Activated B cell treated with CpG ODN at 0.5 μM for 24 hours (primary cell): ENCODE measurements around the gene TAOK3. TPM values are rescaled to one million over a fixed set of nuclear protein-coding genes. Genes with fewer than 3 reads are reported as not detected.
A peak's percentile ranks its signal among the peaks of the same experiment; 100 is the strongest.

Source experiments
- ATAC-seq: fragments of 200-7000 bp; cut with Tn5 transposase; one replicate; pipeline ENCODE4 v1.10.0; 2021; ENCODE audit warnings: low read depth, mild to moderate bottlenecking, moderate library complexity
- CTCF ChIA-PET: fragments of 350-600 bp; sonication (Branson Sonifier 250); formaldehyde crosslinking; loops from one replicate; lab custom pipeline; 2021; ENCODE audit warnings: antibody characterized with exemption; lab: Charles Lee
- POLR2A ChIA-PET: fragments of 350-600 bp; sonication (Branson Sonifier 250); formaldehyde crosslinking; loops from one replicate; lab custom pipeline; 2021; ENCODE audit warnings: antibody characterized with exemption; lab: Charles Lee
- DNase-seq: peaks from one replicate; pipeline ENCODE4 v3.0.0; 2022
- H3K27ac Mint-ChIP-seq: one replicate; pipeline ENCODE4 v1.8.0; 2020; ENCODE audit warnings: mixed read lengths
- H3K27me3 Mint-ChIP-seq: one replicate; pipeline ENCODE4 v1.8.0; 2021; ENCODE audit warnings: mixed read lengths
- H3K36me3 Mint-ChIP-seq: one replicate; pipeline ENCODE4 v1.8.0; 2021; ENCODE audit warnings: low read depth, mixed read lengths
- H3K4me1 Mint-ChIP-seq: one replicate; pipeline ENCODE4 v1.8.0; 2021; ENCODE audit warnings: mixed read lengths
- H3K4me3 Mint-ChIP-seq: one replicate; pipeline ENCODE4 v1.8.0; 2020; ENCODE audit warnings: mild to moderate bottlenecking, mixed read lengths
- H3K9me3 Mint-ChIP-seq: one replicate; pipeline ENCODE4 v1.8.0; 2020; ENCODE audit warnings: mixed read lengths
- intact Hi-C: fragments of 100-400 bp; cut with micrococcal nuclease; formaldehyde crosslinking; loops from one replicate; pipeline ENCODE4 v1.15.1; 2024
- total RNA-seq: library from RNA; stranded (reverse); gene quantifications from 2 replicates; pipeline ENCODE4 v1.2.3, GENCODE V29; 2022
- TF ChIP-seq, protein P1 (sequence below): fragments of 200-600 bp; IDR thresholded peaks from one replicate; pipeline ENCODE4 v1.8.0; 2022; ENCODE audit warnings: antibody characterized with exemption, mild to moderate bottlenecking

Gene TAOK3
- total RNA-seq, 1 donor from 2014 or later: 86.9 TPM

GRCh38 chr12:118238888-118239287 lies 133.8 kb downstream of the TAOK3 start:
- Mint-ChIP-seq H3K4me3 (peak overlapping the region; percentile 16), H3K36me3 (peaks cover 40% of the 10 kb centered on the region), H3K4me1 (peaks cover 45% of the 10 kb centered on the region), H3K27me3 (no peaks in the 10 kb centered on the region), H3K27ac (peak overlapping the region; percentile 86), H3K9me3 (no peaks in the 10 kb centered on the region)
- peak; percentile 45 for ATAC-seq
- intact Hi-C loops: loop anchor here (5.0 kb wide), 2 partner anchors 33 to 118 kb away; no protein-coding TSS in a partner anchor
- ChIA-PET POLR2A (interaction anchor here (0.6 to 3.5 kb wide), 4 partner anchors 50 to 137 kb away, joined by 4 to 18 read pairs (median 6); partner anchors contain the start of genes SUDS3 and TAOK3), CTCF (interaction anchor here (0.7 to 2.1 kb wide), 3 partner anchors 118 to 137 kb away, joined by 3 to 8 read pairs (median 4); partner anchors contain the start of gene SUDS3)
- no peak for DNase-seq
- TF ChIP-seq, protein P1, sequence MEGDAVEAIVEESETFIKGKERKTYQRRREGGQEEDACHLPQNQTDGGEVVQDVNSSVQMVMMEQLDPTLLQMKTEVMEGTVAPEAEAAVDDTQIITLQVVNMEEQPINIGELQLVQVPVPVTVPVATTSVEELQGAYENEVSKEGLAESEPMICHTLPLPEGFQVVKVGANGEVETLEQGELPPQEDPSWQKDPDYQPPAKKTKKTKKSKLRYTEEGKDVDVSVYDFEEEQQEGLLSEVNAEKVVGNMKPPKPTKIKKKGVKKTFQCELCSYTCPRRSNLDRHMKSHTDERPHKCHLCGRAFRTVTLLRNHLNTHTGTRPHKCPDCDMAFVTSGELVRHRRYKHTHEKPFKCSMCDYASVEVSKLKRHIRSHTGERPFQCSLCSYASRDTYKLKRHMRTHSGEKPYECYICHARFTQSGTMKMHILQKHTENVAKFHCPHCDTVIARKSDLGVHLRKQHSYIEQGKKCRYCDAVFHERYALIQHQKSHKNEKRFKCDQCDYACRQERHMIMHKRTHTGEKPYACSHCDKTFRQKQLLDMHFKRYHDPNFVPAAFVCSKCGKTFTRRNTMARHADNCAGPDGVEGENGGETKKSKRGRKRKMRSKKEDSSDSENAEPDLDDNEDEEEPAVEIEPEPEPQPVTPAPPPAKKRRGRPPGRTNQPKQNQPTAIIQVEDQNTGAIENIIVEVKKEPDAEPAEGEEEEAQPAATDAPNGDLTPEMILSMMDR: no peak

GRCh38 chr12:118237908-118238307 lies 134.8 kb downstream of the TAOK3 start:
- intact Hi-C loops: loop anchor here (1.0 to 5.0 kb wide), 5 partner anchors 34 to 138 kb away; partner anchors contain the start of genes SUDS3 and TAOK3
- Mint-ChIP-seq H3K4me1 (peaks cover 45% of the 10 kb centered on the region), H3K27me3 (no peaks in the 10 kb centered on the region), H3K27ac (peak overlapping the region; percentile 86), H3K36me3 (peaks cover 35% of the 10 kb centered on the region), H3K4me3 (peak overlapping the region; percentile 32), H3K9me3 (no peaks in the 10 kb centered on the region)
- ChIA-PET CTCF (interaction anchor here (1.2 to 2.1 kb wide), 3 partner anchors 122 to 140 kb away, joined by 4 to 8 read pairs (median 4); partner anchors contain the start of gene SUDS3), POLR2A (interaction anchor here (1.1 to 3.5 kb wide), 4 partner anchors 119 to 138 kb away, joined by 4 to 18 read pairs (median 8); partner anchors contain the start of genes SUDS3 and TAOK3)
- TF ChIP-seq, protein P1: no peak
- ATAC-seq (no peak), DNase-seq (no peak)

DNA sequence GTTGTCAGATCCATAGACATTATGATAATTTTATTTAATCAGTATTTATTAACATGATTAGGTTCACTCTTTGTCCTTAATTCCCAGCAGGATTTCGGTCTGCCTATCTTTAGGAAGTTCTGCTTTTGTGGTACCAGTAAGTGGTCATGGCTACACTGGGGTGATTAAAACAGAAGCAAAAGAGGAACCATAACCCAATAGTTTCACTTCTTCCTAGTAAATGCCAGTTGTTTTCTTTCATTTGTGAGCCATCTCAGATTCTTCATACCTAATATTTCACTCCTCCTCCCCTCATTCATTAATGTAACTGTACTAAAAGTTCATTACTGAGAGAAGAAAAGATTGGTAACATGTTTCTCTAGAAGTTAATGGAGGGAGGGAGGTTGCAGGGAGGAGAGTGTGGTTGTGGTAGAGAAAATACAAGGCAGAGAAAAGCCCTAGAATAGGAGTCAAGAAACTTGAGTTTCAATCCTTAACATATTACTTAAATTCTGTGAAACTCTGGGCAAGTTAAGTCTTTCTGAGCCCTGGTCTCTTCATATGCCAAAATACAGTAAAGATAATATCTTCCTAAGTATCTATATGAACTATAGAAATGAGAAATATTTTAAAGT lies 135.5 kb downstream of the TAOK3 start:
- no peak for DNase-seq
- POLR2A ChIA-PET: interaction anchor here (0.7 to 3.5 kb wide), 4 partner anchors 116 to 140 kb away, joined by 3 to 18 read pairs (median 6); partner anchors contain the start of genes SUDS3 and TAOK3
- peak; percentile 90 for ATAC-seq
- TF ChIP-seq, protein P1: no peak
- intact Hi-C loops: loop anchor here (1.0 to 5.0 kb wide), 5 partner anchors 35 to 139 kb away; partner anchors contain the start of genes SUDS3 and TAOK3
- H3K4me1 Mint-ChIP-seq: peaks cover 45% of the 10 kb centered on the region
- no peaks in the 10 kb centered on the region for H3K27me3 Mint-ChIP-seq
- peak overlapping the region; percentile 89 for H3K27ac Mint-ChIP-seq
- CTCF ChIA-PET: interaction anchor here (1.4 to 2.1 kb wide), 4 partner anchors 122 to 141 kb away, joined by 4 to 8 read pairs (median 5); partner anchors contain the start of gene SUDS3
- peak overlapping the region; percentile 77 for H3K4me3 Mint-ChIP-seq
- H3K36me3 Mint-ChIP-seq: peaks cover 37% of the 10 kb centered on the region
- H3K9me3 Mint-ChIP-seq: no peaks in the 10 kb centered on the region

GRCh38 chr12:118220702-118221101 lies 152.0 kb downstream of the TAOK3 start:
- CTCF ChIA-PET: interaction anchor here (1.6 kb wide), 2 partner anchors 15 to 155 kb away, joined by 3 read pairs; no protein-coding TSS in a partner anchor

More at GRCh38 chr12:118220702-118221101, 152.0 kb downstream of the TAOK3 start:
- no peaks in the 10 kb centered on the region for H3K27me3 Mint-ChIP-seq
- POLR2A ChIA-PET: no interaction called here
- H3K4me1 Mint-ChIP-seq: peaks cover 23% of the 10 kb centered on the region
- intact Hi-C loops: loop anchor here (5.0 kb wide), 1 partner anchor 37 kb away; no protein-coding TSS in a partner anchor
- DNase-seq (no peak), ATAC-seq (no peak)
- H3K27ac Mint-ChIP-seq: peak overlapping the region; percentile 75
- TF ChIP-seq, protein P1: no peak
- H3K9me3 Mint-ChIP-seq: peaks cover 3% of the 10 kb centered on the region
- H3K36me3 Mint-ChIP-seq: peaks cover 35% of the 10 kb centered on the region
- H3K4me3 Mint-ChIP-seq: no peak overlapping the region
